ENCODE results near the gene PLCE1.
"Not testable (repeated sequence)": the region's sequence is repeated elsewhere in the genome, so short reads cannot be mapped to it uniquely, and the experiment has no call there.

PLCE1 gene

GRCh38 chr10:93993782-93994437, at the start of gene PLCE1:
PLCE1 (plus strand) TSS chr10:93993931; CDS start chr10:94031047, 37,116 bp downstream.
- FAIRE-seq: no peak

GRCh38 chr10:93945819-93946218, 47.9 kb upstream of the PLCE1 start:
- FAIRE-seq: no peak

- no peak for FAIRE-seq
Observed at GRCh38 chr10:93947055-93947454, 46.7 kb upstream of the PLCE1 start.

GRCh38 chr10:93947524-93947923, 46.2 kb upstream of the PLCE1 start:
- no peak for FAIRE-seq

GRCh38 chr10:93951905-93952304, 41.8 kb upstream of the PLCE1 start:
- FAIRE-seq: no peak

GRCh38 chr10:93954299-93954698, 39.4 kb upstream of the PLCE1 start:
- no peak for FAIRE-seq

- no peak for FAIRE-seq
Observed at GRCh38 chr10:93954726-93955363, 38.9 kb upstream of the PLCE1 start.

GRCh38 chr10:93958834-93959233, 34.9 kb upstream of the PLCE1 start:
- FAIRE-seq: no peak

- not testable (repeated sequence) for FAIRE-seq
Observed at GRCh38 chr10:93960988-93961387, 32.7 kb upstream of the PLCE1 start.

GRCh38 chr10:93962973-93963372, 30.8 kb upstream of the PLCE1 start:
- FAIRE-seq: no peak

- FAIRE-seq: no peak
Observed at GRCh38 chr10:93963434-93963833, 30.3 kb upstream of the PLCE1 start.

GRCh38 chr10:93965911-93966310, 27.8 kb upstream of the PLCE1 start:
- FAIRE-seq: no peak

GRCh38 chr10:93967756-93968155, 26.0 kb upstream of the PLCE1 start:
- no peak for FAIRE-seq

GRCh38 chr10:93968540-93968945, 25.2 kb upstream of the PLCE1 start:
- FAIRE-seq: no peak

- FAIRE-seq: not testable (repeated sequence)
Observed at GRCh38 chr10:93970433-93971010, 23.2 kb upstream of the PLCE1 start.

GRCh38 chr10:93973748-93974445, 19.8 kb upstream of the PLCE1 start:
- no peak for FAIRE-seq

- FAIRE-seq: no peak
Observed at GRCh38 chr10:93977442-93977841, 16.3 kb upstream of the PLCE1 start.

- FAIRE-seq: no peak
Observed at GRCh38 chr10:93980486-93980885, 13.2 kb upstream of the PLCE1 start.

- no peak for FAIRE-seq
Observed at GRCh38 chr10:93991114-93991513, 2.6 kb upstream of the PLCE1 start.

- no peak for FAIRE-seq
Observed at GRCh38 chr10:93991596-93992284, 2.0 kb upstream of the PLCE1 start.

- FAIRE-seq: no peak
Observed at GRCh38 chr10:93992400-93993030, 1.2 kb upstream of the PLCE1 start.

GRCh38 chr10:93993414-93993781, 333 bp upstream of the PLCE1 start:
- no peak for FAIRE-seq

GRCh38 chr10:93994438-93994801, 689 bp downstream of the PLCE1 start:
- no peak for FAIRE-seq
